NT2/D1 (cell line): ENCODE data around the gene NEGR1.

Experiments
- SUZ12 ChIP-seq: IDR thresholded peaks from 2 replicates; pipeline ENCODE4 v1.6.1; 2011; ENCODE audit not compliant: insufficient read length, insufficient read depth; ENCODE audit errors: extremely low read depth
- YY1 ChIP-seq: IDR thresholded peaks from 2 replicates; pipeline ENCODE4 v1.6.1; 2011; ENCODE audit not compliant: insufficient read length, insufficient read depth
- ZNF274 ChIP-seq: IDR thresholded peaks from 2 replicates; pipeline ENCODE4 v1.6.1; 2011; ENCODE audit warnings: mild to moderate bottlenecking, low read depth, low read length

DNA sequence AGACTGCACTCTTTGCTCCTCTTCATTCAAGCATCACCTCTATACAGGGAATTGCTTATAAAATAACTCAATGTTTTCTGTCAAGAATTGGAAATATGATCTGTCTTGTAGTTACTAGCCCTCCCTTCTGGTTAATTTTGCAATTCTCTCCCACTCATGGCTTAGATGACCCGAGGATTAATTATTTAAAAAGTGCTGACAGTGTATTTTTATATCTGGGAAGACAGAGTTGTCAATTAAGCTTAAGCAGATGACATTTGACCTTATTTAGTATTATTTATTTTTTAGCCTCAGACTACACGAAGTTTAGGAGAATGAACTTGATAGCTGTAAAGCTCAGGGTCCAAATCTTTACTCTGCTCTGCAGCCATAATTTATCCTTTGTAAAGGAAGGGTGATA, 538.5 kb downstream of the NEGR1 start:
- TF ChIP-seq ZNF274 (no peak), YY1 (no peak), SUZ12 (no peak)
